Stomach (tissue), 4 donors: ENCODE measurements around the gene CASS4.

Source experiments
- POLR2A ChIP-seq, 4 donors: fragments of 450-650 bp; IDR thresholded peaks; one replicate each; pipeline ENCODE4 v1.6.1; 2016; ENCODE audit warnings: antibody characterized with exemption in 4 of 4, control low read depth in 2 of 4, mild to moderate bottlenecking in 1 of 4, moderate library complexity in 1 of 4
- POLR2AphosphoS5 ChIP-seq, 3 donors: sonication (generic); formaldehyde crosslinking; IDR thresholded peaks; one replicate each; pipeline ENCODE4 v1.6.1; 2016; ENCODE audit warnings: antibody characterized with exemption in 3 of 3
- TF ChIP-seq, protein P1 (sequence below), 7 experiments: fragments of 450-650 bp in 4 of 7; fragments of 200-600 bp in 3 of 7; sonication (generic) in 3 of 7; IDR thresholded peaks; one replicate each; pipeline ENCODE4 v1.5.1; 2016 to 2019; ENCODE audit warnings: antibody characterized with exemption in 7 of 7, control low read depth in 2 of 7, mild to moderate bottlenecking in 1 of 7

DNA sequence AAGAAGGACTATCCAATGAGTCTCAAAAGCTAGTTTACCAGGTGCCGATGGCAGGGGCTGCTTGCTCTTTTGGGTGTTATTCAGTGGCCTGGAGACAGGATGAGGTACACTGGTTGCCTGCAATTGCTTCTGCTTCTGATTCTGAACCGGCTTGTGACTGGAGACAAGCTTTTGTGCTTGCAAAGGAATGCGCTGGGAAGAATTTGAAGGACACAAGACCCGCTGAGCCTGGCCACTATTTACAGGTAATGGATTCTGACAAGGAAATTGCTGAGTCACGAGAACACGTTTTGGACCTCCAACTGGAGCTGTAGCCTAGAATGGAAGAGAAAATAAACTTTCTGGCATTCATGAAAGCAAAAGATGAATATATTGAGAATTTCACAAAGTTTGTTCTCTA is 25.8 kb upstream of the CASS4 start:
- TF ChIP-seq POLR2A (IDR thresholded peaks at IDR 0.05) (no peak), POLR2AphosphoS5 (IDR thresholded peaks at IDR 0.05) (no peak)
- TF ChIP-seq, protein P1, sequence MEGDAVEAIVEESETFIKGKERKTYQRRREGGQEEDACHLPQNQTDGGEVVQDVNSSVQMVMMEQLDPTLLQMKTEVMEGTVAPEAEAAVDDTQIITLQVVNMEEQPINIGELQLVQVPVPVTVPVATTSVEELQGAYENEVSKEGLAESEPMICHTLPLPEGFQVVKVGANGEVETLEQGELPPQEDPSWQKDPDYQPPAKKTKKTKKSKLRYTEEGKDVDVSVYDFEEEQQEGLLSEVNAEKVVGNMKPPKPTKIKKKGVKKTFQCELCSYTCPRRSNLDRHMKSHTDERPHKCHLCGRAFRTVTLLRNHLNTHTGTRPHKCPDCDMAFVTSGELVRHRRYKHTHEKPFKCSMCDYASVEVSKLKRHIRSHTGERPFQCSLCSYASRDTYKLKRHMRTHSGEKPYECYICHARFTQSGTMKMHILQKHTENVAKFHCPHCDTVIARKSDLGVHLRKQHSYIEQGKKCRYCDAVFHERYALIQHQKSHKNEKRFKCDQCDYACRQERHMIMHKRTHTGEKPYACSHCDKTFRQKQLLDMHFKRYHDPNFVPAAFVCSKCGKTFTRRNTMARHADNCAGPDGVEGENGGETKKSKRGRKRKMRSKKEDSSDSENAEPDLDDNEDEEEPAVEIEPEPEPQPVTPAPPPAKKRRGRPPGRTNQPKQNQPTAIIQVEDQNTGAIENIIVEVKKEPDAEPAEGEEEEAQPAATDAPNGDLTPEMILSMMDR (IDR thresholded peaks at IDR 0.05): no peak
